MM.1S (cell line): ENCODE results near the gene CITED2.

Source experiments
- DNase-seq: peaks from one replicate; pipeline ENCODE4 v3.0.0-alpha.2; 2015
- H2AFZ ChIP-seq: fragments of 300-600 bp; sonication (generic); 2 replicates; pipeline ENCODE4 v1.6.0; 2016; ENCODE audit warnings: antibody characterized with exemption, low read length
- H3F3A ChIP-seq: fragments of 300-600 bp; sonication (generic); 2 replicates; pipeline ENCODE4 v1.6.1; 2016; ENCODE audit warnings: mild to moderate bottlenecking, antibody characterized with exemption, low read length, moderate library complexity, mixed read lengths; ENCODE audit not compliant: insufficient read depth
- H3K27ac ChIP-seq: fragments of 300-600 bp; sonication (generic); 2 replicates; pipeline ENCODE4 v1.5.1; 2016; ENCODE audit warnings: mild to moderate bottlenecking, low read length
- H3K27me3 ChIP-seq: fragments of 300-600 bp; sonication (generic); replicated peaks from 2 replicates; pipeline ENCODE4 v1.6.0; 2016; ENCODE audit warnings: low read length; ENCODE audit not compliant: insufficient read depth
- H3K36me3 ChIP-seq: fragments of 300-600 bp; sonication (generic); replicated peaks from 2 replicates; pipeline ENCODE4 v1.6.1; 2016; ENCODE audit warnings: mild to moderate bottlenecking, low read length, mixed read lengths; ENCODE audit not compliant: insufficient read depth
- H3K4me1 ChIP-seq: fragments of 300-600 bp; sonication (generic); 2 replicates; pipeline ENCODE4 v1.6.1; 2016; ENCODE audit warnings: low read length, mixed read lengths
- H3K4me2 ChIP-seq: fragments of 300-600 bp; sonication (generic); 2 replicates; pipeline ENCODE4 v1.6.0; 2016; ENCODE audit warnings: low read depth, low read length
- H3K4me3 ChIP-seq: fragments of 300-600 bp; sonication (generic); 2 replicates; pipeline ENCODE4 v1.5.1; 2016; ENCODE audit warnings: low read length, mixed read lengths
- H3K79me2 ChIP-seq: fragments of 300-600 bp; sonication (generic); 2 replicates; pipeline ENCODE4 v1.6.1; 2016; ENCODE audit warnings: mixed run types, low read length, mixed read lengths
- H3K9ac ChIP-seq: fragments of 300-600 bp; sonication (generic); 2 replicates; pipeline ENCODE4 v1.6.1; 2016; ENCODE audit warnings: low read length, mixed read lengths
- H3K9me2 ChIP-seq: fragments of 300-600 bp; sonication (generic); replicated peaks from 2 replicates; pipeline ENCODE4 v1.6.1; 2016; ENCODE audit warnings: mild to moderate bottlenecking, low read length, mixed read lengths; ENCODE audit not compliant: insufficient read depth
- H3K9me3 ChIP-seq: fragments of 300-600 bp; sonication (generic); replicated peaks from 2 replicates; pipeline ENCODE4 v1.6.1; 2016; ENCODE audit warnings: mild to moderate bottlenecking, low read length, mixed read lengths; ENCODE audit not compliant: insufficient read depth
- H4K20me1 ChIP-seq: fragments of 300-600 bp; sonication (generic); 2 replicates; pipeline ENCODE4 v1.6.1; 2016; ENCODE audit warnings: mild to moderate bottlenecking, low read length, moderate library complexity, mixed read lengths; ENCODE audit not compliant: insufficient read depth
- EZH2 ChIP-seq: fragments of 300-600 bp; sonication (generic); optimal IDR thresholded peaks from 2 replicates; pipeline ENCODE3; 2017; ENCODE audit warnings: low read depth, mild to moderate bottlenecking, antibody characterized with exemption, low read length, mixed read lengths
- EZH2phosphoT487 ChIP-seq: fragments of 300-600 bp; sonication (generic); IDR thresholded peaks from 2 replicates; pipeline ENCODE4 v1.6.1; 2018; ENCODE audit warnings: antibody characterized with exemption, low read length
- TF ChIP-seq, protein P1 (sequence below): fragments of 300-600 bp; sonication (generic); IDR thresholded peaks from 2 replicates; pipeline ENCODE4 v1.5.1; 2016; ENCODE audit warnings: antibody characterized with exemption, low read length, mixed read lengths

The CITED2 gene

DNA sequence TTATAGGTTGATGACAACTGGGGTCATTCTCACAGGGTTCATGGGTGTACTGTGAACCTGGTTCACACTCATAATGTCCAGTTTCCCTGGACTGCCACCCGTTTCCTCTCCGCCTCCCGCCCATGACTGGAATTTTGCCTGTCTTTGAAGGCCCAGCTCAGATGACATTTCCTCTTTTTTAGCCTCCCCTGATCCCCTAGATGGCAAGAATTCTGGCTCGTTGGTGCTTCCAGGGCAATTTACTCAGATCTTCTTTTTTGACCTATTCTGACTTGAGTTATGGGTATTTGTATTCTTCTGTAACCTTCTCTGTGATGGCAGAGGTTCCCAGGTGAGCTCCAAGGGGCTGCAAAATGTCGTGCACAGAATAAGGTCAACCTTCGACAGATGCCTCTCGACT is 5.7 kb upstream of the CITED2 start:
- DNase-seq, result no peak
- H3K9me3 ChIP-seq, result no peaks in the 10 kb centered on the region
- H3K79me2 ChIP-seq, result no peaks in the 10 kb centered on the region
- H3K4me1 ChIP-seq, result peaks cover 9% of the 10 kb centered on the region
- H3K36me3 ChIP-seq, result no peaks in the 10 kb centered on the region
- H4K20me1 ChIP-seq, result no peaks in the 10 kb centered on the region
- no peak overlapping the region for H3K4me2 ChIP-seq
- H3K27me3 ChIP-seq, result no peaks in the 10 kb centered on the region
- H3K27ac ChIP-seq, result no peak overlapping the region
- peaks cover 14% of the 10 kb centered on the region for H3F3A ChIP-seq
- no peak overlapping the region for H3K4me3 ChIP-seq
- TF ChIP-seq, protein P1, sequence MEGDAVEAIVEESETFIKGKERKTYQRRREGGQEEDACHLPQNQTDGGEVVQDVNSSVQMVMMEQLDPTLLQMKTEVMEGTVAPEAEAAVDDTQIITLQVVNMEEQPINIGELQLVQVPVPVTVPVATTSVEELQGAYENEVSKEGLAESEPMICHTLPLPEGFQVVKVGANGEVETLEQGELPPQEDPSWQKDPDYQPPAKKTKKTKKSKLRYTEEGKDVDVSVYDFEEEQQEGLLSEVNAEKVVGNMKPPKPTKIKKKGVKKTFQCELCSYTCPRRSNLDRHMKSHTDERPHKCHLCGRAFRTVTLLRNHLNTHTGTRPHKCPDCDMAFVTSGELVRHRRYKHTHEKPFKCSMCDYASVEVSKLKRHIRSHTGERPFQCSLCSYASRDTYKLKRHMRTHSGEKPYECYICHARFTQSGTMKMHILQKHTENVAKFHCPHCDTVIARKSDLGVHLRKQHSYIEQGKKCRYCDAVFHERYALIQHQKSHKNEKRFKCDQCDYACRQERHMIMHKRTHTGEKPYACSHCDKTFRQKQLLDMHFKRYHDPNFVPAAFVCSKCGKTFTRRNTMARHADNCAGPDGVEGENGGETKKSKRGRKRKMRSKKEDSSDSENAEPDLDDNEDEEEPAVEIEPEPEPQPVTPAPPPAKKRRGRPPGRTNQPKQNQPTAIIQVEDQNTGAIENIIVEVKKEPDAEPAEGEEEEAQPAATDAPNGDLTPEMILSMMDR, result no peak
- TF ChIP-seq EZH2, result no peak
- no peak for TF ChIP-seq EZH2phosphoT487
- H3K9ac ChIP-seq, result no peak overlapping the region
- H2AFZ ChIP-seq, result no peak overlapping the region
- H3K9me2 ChIP-seq, result no peaks in the 10 kb centered on the region

DNA sequence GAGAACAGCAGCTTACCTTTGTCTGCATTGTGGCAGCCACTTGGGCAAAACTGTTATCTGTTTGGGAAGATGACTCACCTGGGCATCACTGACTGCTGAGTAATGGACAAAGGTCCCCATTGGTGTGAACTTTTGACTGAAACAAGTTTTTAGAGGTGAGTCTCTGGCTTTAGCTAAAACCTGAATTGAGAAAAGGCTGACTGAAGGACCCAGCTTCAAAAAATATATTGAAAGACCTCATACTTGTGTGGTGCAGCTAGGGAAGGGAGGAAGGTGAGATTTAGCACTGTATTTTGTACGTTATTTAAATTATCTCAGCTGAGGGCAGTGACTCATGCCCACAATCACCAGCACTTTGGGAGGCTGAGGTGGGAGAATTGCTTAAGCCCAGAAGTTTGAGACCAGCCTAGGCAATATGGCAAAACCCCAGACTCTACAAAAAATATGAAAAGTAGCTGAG is 4.5 kb upstream of the CITED2 start:
- H3K4me1 ChIP-seq, result peaks cover 9% of the 10 kb centered on the region
- no peak for DNase-seq
- H3K4me2 ChIP-seq, result no peak overlapping the region
- H3K9ac ChIP-seq, result no peak overlapping the region
- peaks cover 4% of the 10 kb centered on the region for H3K79me2 ChIP-seq
- H3K9me3 ChIP-seq, result no peaks in the 10 kb centered on the region
- H3K9me2 ChIP-seq, result no peaks in the 10 kb centered on the region
- H3K27ac ChIP-seq, result no peak overlapping the region
- H3K27me3 ChIP-seq, result no peaks in the 10 kb centered on the region
- H3F3A ChIP-seq, result peaks cover 18% of the 10 kb centered on the region
- H3K36me3 ChIP-seq, result no peaks in the 10 kb centered on the region
- TF ChIP-seq, protein P1, result no peak
- TF ChIP-seq EZH2, result no peak
- TF ChIP-seq EZH2phosphoT487, result no peak
- no peaks in the 10 kb centered on the region for H4K20me1 ChIP-seq
- no peak overlapping the region for H3K4me3 ChIP-seq
- no peak overlapping the region for H2AFZ ChIP-seq

DNA sequence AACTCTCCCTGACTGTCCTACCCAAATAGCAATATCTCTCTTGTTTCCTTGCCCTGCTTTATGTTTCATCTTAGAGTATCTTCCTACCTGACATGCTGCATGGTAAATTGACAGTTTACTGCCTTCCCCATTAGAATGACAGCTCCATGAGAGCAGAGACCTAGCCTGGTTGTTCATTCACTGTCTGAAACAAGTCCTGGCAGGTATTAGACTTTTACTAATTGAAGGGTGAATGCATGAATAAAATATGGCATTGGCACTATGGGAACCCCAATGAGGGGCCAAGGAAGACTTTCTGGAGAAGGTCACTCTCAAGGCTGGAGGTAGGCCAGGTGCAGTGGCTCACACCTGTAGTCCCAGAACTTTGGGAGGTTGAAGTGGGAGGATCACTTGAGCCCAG is 3.8 kb upstream of the CITED2 start:
- H3K36me3 ChIP-seq, result no peaks in the 10 kb centered on the region
- peaks cover 11% of the 10 kb centered on the region for H3K79me2 ChIP-seq
- TF ChIP-seq, protein P1, result no peak
- TF ChIP-seq EZH2phosphoT487, result no peak
- TF ChIP-seq EZH2, result no peak
- no peaks in the 10 kb centered on the region for H3K9me2 ChIP-seq
- DNase-seq, result no peak
- no peak overlapping the region for H3K4me3 ChIP-seq
- H2AFZ ChIP-seq, result no peak overlapping the region
- peaks cover 24% of the 10 kb centered on the region for H3F3A ChIP-seq
- H3K4me1 ChIP-seq, result peaks cover 9% of the 10 kb centered on the region
- H3K4me2 ChIP-seq, result no peak overlapping the region
- H3K9me3 ChIP-seq, result no peaks in the 10 kb centered on the region
- H4K20me1 ChIP-seq, result no peaks in the 10 kb centered on the region; the same call in 1 of the 2 replicates
- no peak overlapping the region for H3K27ac ChIP-seq
- H3K27me3 ChIP-seq, result no peaks in the 10 kb centered on the region
- H3K9ac ChIP-seq, result no peak overlapping the region
